Stimulated activated CD4-positive, alpha-beta T cell treated with anti-CD3 and anti-CD28 coated beads, Interleukin-4, amount 100 ng/mL, for 24 hours (primary cell): Measurements from ENCODE around the gene TSNAX.
"Not testable (repeated sequence)": the region's sequence is repeated elsewhere in the genome, so short reads cannot be mapped to it uniquely, and the experiment has no call there.

Experiments used
- DNase-seq: peaks from one replicate; pipeline ENCODE4 v3.0.0-alpha.2; 2020

TSNAX gene, protein sequence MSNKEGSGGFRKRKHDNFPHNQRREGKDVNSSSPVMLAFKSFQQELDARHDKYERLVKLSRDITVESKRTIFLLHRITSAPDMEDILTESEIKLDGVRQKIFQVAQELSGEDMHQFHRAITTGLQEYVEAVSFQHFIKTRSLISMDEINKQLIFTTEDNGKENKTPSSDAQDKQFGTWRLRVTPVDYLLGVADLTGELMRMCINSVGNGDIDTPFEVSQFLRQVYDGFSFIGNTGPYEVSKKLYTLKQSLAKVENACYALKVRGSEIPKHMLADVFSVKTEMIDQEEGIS

DNA sequence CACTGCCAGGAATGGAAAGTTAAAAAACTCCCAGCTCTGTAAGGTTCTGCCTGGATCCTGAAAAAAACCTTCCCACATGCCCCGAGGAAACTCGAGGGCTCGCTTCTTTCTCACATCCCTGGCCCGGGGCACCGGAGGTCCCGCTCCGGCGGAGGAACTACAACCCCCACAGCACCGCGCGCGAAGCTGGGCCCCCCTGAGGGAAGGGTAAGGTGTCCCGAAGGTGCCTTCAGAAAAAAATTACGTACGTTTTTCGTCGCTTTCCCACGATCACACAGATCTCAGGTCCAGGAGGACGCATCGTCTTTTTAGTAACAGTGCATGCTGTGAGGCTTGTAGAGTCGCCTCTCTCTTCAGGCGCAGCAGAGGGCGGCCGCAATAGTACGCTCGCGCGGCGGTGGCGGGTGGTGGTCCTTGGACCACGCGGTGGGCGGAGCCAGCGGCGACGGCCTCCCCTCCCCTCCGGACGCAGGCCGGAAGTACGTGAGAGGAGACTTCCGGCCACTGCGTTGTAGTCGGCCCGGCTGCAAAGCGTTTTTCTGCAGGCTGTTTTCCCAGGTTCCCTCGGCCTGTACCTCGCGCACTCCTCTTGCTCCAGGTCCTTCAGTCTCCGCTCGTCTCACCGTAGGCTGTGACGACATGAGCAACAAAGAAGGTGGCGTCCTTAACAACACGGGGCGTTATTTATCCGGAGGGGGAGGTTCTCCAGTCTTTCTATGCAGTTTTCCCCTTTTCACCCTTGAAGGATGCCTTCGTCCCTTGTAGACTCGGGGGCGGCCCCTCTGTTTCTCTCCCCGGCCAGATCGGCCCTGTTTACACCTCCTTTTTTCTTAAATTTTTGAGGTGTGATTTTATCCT is at the start of gene TSNAX:
TSS of gene TSNAX (plus strand) at position 498 of the 858 bp plus-strand sequence. CDS start at position 640, 142 bp downstream.
- DNase-seq = peak; percentile 89

- DNase-seq = no peak
Observed at GRCh38 chr1:231478811-231479210, 49.7 kb upstream of the TSNAX start.

DNA sequence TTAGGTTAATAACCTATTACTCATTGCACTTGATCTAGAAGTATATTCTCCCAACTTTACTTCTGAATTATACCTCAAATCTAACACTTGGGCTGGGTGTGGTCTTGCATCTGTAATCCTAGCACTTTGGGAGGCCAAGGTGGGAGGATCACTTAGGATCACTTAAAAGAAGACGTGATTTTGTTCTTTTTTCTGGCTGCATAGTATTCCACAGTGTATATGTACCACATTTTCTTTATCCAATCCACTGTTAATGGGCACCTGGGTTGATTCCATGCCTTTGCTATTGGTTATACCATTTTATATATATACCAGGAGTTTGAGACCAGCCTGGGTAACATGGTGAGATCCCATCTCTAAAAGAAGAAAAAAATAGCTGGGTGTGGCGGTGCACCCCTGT is 48.5 kb upstream of the TSNAX start:
- no peak for DNase-seq

GRCh38 chr1:231481289-231481688 is 47.2 kb upstream of the TSNAX start:
- no peak for DNase-seq

DNA sequence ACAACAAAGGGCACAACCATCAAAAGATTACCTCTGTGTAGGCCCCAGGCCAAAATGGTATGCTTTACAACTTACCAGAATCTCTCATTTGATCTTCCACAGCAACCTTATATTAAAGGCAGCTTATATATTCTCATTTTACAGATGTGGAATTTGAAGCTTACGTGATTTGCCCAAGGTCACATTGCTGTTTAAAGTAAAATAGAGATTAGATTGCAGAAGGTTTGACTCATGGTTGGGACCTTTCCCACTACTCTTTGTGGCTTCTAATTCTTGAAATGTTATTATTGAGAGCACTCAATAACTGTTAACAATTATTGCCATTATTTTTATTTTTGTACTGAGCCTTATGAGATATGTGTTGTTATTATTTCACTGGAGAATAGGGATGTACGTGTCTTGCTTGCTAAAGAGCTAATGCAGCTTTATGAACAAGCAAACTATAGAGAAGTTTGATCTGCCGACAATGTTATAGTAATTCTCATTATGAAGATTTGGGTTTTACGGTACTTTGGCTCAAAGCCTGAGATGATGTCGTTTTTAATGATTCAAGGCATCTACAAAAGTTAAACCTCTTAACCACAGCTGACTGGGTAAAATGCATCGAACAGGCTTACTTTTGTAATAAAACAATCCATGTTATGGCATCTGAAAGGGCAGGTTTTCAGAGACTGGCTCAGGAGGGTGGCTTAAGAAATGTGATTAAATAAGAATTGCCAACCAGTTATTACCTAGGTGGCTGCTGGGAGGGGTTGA is 43.3 kb upstream of the TSNAX start:
- DNase-seq = no peak

- no peak for DNase-seq
Observed at GRCh38 chr1:231487019-231487418, 41.5 kb upstream of the TSNAX start.

DNA sequence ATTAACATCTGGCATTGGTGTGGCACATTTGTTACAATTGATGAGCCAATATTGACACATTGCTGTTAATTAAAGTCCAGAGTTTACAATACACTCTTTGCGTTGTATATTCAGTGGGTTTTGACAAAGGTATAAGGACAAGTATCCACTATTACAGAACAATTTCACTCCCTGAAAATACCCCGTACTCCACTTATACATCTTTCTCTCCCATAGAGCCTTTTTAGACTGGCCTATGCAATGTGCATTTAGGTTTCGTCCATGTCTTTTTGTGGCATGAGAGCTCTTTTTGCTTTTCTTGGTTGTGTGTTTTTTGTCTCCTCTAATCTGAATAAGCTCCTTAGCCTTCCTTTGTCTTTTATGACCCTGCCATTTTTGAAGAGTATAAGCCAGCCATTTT is 40.6 kb upstream of the TSNAX start:
- no peak for DNase-seq

GRCh38 chr1:231493421-231494185 is 34.9 kb upstream of the TSNAX start:
- DNase-seq = no peak

GRCh38 chr1:231494439-231495110 is 33.9 kb upstream of the TSNAX start:
- DNase-seq = no peak

GRCh38 chr1:231497629-231498152 is 30.8 kb upstream of the TSNAX start:
- no peak for DNase-seq

DNA sequence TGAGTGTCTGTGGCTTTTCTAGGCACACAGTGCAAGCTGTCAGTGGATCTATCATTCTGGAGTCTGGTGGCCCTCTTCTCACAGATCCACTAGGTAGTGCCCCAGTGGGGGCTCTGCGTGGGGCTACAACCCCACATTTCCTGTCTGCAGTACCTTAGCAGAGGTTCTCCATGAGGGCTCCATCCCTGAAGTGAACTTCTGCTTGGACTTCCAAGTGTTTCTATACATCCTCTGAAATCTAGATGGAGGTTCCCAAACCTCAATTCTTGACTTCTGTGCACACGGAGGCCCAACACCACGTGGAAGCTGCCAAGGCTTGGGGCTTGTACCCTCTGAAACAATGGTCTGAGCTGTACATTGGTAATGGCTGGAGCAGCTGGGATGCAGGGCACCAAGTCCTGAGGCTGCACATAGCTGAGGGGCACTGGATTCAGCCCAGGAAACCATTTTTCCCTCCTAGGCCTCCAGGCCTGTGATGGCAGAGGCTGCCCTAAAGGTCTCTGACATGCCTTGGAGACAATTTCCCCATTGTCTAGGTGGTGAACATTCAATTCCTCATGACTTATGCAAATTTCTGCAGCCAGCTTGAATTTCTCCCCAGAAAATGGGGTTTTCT is 29.2 kb upstream of the TSNAX start:
- no peak for DNase-seq

- DNase-seq = no peak
Observed at GRCh38 chr1:231500666-231501065, 27.8 kb upstream of the TSNAX start.

DNA sequence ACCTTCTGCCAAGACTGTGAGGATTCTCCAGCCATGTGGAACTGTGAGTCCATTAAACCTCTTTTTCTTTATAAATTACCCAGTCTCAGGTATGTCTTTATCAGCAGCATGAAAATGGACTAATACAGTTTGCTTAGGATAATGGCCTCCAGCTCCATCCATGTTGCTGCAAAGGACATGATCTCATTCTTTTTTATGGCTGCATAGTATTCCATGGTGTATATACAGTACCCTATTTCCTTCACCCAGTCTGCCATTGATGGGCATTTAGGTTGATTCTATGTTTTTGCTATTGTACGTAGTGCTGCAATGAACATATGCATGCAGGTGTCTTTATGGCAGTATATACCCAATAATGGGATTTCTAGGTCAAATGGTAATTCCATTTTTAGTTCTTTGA is 25.3 kb upstream of the TSNAX start:
- not testable (repeated sequence) for DNase-seq

DNA sequence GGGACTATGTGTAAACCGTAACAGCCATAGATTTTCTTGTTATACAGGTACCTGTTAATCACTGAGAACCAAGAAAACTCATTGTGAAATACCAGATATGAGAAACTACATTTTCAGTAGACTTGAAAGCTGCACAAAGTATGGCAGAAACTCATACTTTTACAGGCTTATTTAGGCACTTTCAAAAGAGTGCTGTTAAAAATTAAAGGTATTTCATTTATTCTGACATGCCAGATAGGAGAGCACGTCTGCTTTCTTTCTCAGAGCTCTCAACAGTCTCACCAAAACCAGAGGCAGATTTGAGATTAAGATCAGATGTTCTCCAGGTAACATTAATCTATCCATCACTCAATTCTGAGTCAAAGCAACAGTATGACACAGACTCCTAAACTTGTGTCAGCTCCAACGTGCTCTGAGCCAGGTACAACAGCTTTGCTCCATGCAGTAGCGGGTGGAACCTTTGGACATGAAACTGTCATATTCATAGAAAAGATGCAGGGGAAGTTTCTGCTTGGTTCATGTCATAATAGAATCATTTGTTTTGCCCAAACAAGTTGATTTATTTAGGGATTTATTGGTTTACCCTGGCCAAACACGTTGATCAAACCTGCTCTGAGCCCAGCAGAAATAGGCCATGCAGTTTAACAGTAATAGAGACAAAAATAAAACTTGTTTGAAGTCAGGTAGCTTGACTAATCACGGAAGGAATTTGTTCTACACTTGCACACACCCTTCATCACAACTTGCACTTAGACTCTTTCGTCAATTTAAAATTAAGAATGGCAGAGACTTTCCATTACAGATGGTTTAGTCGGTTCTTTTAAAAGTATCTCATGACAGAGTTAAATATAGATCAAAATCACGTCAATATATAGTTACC is 20.8 kb upstream of the TSNAX start:
- DNase-seq = no peak

GRCh38 chr1:231508497-231508896 is 20.0 kb upstream of the TSNAX start:
- DNase-seq = no peak

DNA sequence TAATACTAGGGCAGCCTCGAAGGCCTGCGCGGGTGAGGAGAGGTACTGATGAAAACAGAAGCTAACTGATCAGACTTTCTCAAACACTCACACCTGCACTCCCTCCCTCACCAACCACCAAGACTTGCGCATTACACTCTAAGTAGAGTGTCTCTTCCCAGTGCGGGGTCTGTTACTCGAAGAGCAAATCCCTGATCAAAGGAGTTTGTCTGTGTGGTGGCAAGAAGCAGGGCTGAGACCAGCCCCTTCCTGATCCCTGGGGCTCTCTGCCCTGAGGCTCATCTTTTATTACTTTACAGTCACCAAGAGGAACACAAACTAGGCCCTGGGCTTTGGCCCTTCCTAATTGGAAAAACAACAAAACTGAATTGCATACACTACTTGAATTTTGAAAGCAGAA is 19.5 kb upstream of the TSNAX start:
- no peak for DNase-seq

- no peak for DNase-seq
Observed at GRCh38 chr1:231512147-231512698, 16.2 kb upstream of the TSNAX start.

DNA sequence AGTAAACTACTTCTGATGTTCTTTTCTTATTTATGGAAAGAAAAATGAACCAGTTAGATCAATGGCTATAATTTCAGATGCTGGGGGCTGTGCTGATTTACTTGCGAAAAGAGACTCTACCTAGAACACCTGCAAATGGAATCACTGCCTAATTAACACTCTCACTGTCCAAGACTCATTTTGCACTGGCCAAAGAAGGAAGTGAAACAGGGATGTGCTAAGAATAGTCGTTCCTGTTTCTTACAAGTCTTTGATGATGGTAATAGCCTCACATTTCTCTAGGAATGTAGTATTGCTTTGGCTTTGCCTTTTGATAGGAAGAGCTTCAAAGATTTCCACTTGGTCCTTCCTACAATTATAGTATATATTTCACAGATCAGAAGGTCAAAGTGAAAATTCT is 12.7 kb upstream of the TSNAX start:
- DNase-seq = no peak

- no peak for DNase-seq
Observed at GRCh38 chr1:231517076-231517475, 11.4 kb upstream of the TSNAX start.

DNA sequence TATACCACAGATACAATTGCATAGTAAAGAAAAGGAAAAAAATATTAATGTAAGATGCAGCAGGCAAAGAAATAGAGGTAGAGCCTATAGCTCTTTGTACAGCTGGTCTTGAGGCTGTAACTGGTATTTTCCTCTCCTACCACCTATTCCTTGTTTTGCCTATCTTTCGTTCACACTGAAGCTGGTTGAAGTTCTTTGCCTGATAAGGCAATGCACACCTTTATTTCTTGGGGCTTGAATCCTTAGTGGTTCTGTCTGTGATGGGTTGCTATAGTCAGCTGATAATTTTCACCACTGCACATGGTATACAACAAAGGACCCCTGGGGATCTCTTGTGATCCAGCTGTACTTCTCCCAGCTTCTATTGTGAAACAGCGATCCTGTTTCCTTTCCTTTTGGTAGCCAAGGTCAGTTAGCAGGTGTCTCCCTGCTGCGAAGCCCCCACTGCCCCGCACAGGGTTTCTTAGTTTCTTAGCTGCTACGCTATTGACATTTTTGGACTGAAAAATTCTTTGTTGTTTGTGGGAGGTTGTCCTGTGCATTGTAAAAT is 9.9 kb upstream of the TSNAX start:
- DNase-seq = no peak
